Esophagus muscularis mucosa (tissue), 4 donors: ENCODE measurements around the gene WAC. TPM values are rescaled to one million over a fixed set of nuclear protein-coding genes. Genes with fewer than 3 reads are reported as not detected.

Experiments used
- DNase-seq: peaks from one replicate; pipeline ENCODE4 v3.0.0-alpha.2; 2017; ENCODE audit errors: extremely low spot score
- H3K27ac ChIP-seq, 4 donors: fragments of 200-600 bp; sonication (generic); replicated peaks in 1 of 4; 1 replicate in 3 of 4; 2 replicates in 1 of 4; pipeline ENCODE4 v1.5.1; 2016 to 2019; ENCODE audit warnings: mild to moderate bottlenecking in 1 of 4
- H3K27me3 ChIP-seq, 4 donors: fragments of 200-600 bp; sonication (generic); one replicate each; pipeline versions ENCODE4 v1.5.1 to v1.6.0; 2016 to 2019
- H3K36me3 ChIP-seq, 4 donors: fragments of 200-600 bp; sonication (generic); one replicate each; pipeline ENCODE4 v1.5.1; 2016 to 2019
- H3K4me1 ChIP-seq, 4 donors: fragments of 200-600 bp; sonication (generic); one replicate each; pipeline ENCODE4 v1.5.1; 2016 to 2019
- H3K4me3 ChIP-seq, 4 donors: fragments of 200-600 bp; sonication (generic); 1 replicate in 2 of 4; 2 replicates in 2 of 4; pipeline ENCODE4 v1.5.1; 2016 to 2019; ENCODE audit warnings: mild to moderate bottlenecking in 4 of 4, moderate library complexity in 1 of 4
- H3K9me3 ChIP-seq, 4 donors: fragments of 200-600 bp; sonication (generic); 1 replicate in 3 of 4; 2 replicates in 1 of 4; pipeline ENCODE4 v1.5.1; 2016 to 2019
- CTCF ChIP-seq, 3 experiments: fragments of 200-600 bp in 2 of 3; fragments of 450-650 bp in 1 of 3; sonication (generic) in 2 of 3; IDR thresholded peaks; one replicate each; pipeline ENCODE4 v1.5.1; 2017 to 2019; ENCODE audit warnings: antibody characterized with exemption in 3 of 3, mild to moderate bottlenecking in 2 of 3, moderate library complexity in 1 of 3
- EP300 ChIP-seq: sonication (generic); formaldehyde crosslinking; IDR thresholded peaks from one replicate; pipeline ENCODE4 v1.6.1; 2017; ENCODE audit warnings: antibody characterized with exemption
- POLR2A ChIP-seq: fragments of 450-650 bp; IDR thresholded peaks from one replicate; pipeline ENCODE4 v1.6.1; 2017; ENCODE audit warnings: antibody characterized with exemption, moderate library complexity, mild to moderate bottlenecking, low read depth
- POLR2AphosphoS5 ChIP-seq, 2 donors: sonication (generic); formaldehyde crosslinking; IDR thresholded peaks; one replicate each; pipeline ENCODE4 v1.6.1; 2017; ENCODE audit warnings: antibody characterized with exemption in 2 of 2
- WGBS: methylation state at CpG from one replicate; pipeline ENCODE4 v1.1.5; 2018; 5-methylcytosine and 5-hydroxymethylcytosine counted together
- intact Hi-C: fragments of 100-400 bp; cut with DNase I; formaldehyde crosslinking; loops from one replicate; pipeline ENCODE4 v1.15.1; 2023
- total RNA-seq, 4 donors: library from RNA; depleted of rRNA; stranded (reverse); fragments of >200 nt; gene quantifications; one replicate each; pipeline versions ENCODE4 v1.1.0 to v1.2.1, GENCODE V29; 2016

The WAC gene
- total RNA-seq, 4 donors from 2014 or later, result 115 to 157 (median 135) TPM

DNA sequence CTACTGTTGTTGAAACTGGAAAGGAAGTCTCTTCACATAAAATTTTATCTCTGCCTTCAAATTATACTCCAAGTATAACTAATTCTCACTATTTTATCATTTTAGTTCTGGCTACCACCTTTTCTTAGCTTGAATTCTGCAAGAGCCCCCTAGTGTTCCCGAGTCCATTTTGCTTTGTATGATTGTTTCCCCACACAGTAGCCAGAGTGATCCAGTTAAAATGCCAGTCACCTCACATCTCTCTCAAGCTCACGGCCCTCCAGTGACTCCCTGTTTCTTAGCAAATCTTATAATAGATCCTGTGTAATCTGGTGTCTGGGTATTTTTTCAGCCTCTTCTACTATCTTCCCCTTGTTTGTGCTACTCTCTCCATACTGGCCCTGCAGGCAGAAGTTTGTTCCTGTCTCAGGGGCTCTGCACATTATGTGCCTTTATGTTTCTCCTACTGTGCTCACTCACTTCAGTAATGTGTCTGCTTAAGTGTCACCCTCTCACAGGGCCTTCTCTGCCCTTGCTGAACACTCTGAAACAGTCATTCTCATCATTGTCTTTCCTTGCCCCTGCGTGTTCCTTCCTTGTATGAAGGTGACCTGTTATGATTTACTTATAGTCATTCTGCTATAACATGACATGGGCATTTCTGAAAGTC, 8.9 kb downstream of the WAC start:
- H3K36me3 ChIP-seq, result peaks cover 31 to 73% (median 55%) of the 10 kb centered on the region in 4 donors
- no peak for DNase-seq
- TF ChIP-seq POLR2AphosphoS5 (IDR thresholded peaks at IDR 0.05), result no peak
- TF ChIP-seq POLR2A, result no peak
- no peak for TF ChIP-seq EP300
- TF ChIP-seq CTCF (IDR thresholded peaks at IDR 0.05), result no peak
- peaks cover 27 to 71% (median 58%) of the 10 kb centered on the region in 4 donors for H3K4me1 ChIP-seq
- no peak overlapping the region for H3K4me3 ChIP-seq
- 62% methylated on average over 3 of the region's 3 CpGs for WGBS
- H3K27me3 ChIP-seq, result no peaks in the 10 kb centered on the region
- H3K27ac ChIP-seq, result no peak overlapping the region
- no peaks in the 10 kb centered on the region for H3K9me3 ChIP-seq
- intact Hi-C loops, result no loop called here

DNA sequence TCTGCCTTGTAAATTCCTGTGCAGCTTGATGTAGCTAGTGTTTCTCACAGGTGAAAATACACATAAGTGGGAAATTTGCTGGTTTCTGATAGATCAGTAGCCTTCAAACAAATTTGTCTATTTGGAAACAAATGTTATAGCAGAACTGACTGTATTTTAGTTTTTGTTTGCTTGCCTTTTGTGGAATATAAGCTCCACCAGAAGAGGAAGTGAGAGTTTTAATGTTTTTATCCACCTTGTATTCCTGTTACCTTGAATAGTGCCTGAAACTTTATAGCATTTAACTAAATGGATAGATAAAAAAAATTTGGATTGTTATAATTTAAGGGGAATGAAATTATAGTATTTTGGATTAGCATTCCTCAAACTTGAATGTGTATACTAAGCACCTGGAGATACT, 9.8 kb downstream of the WAC start:
- Histone ChIP-seq H3K36me3 (peaks cover 23 to 71% (median 46%) of the 10 kb centered on the region in 4 donors), H3K27me3 (no peaks in the 10 kb centered on the region), H3K4me3 (no peak overlapping the region), H3K27ac (no peak overlapping the region), H3K4me1 (peaks cover 22 to 63% (median 53%) of the 10 kb centered on the region in 4 donors), H3K9me3 (no peaks in the 10 kb centered on the region)
- DNase-seq, result no peak
- no peak for TF ChIP-seq CTCF (IDR thresholded peaks at IDR 0.05)
- no peak for TF ChIP-seq POLR2AphosphoS5 (IDR thresholded peaks at IDR 0.05)
- TF ChIP-seq POLR2A, result no peak
- TF ChIP-seq EP300, result no peak
- intact Hi-C loops, result no loop called here

- Histone ChIP-seq H3K27ac (no peak overlapping the region), H3K27me3 (no peaks in the 10 kb centered on the region), H3K36me3 (peaks cover 13 to 71% (median 38%) of the 10 kb centered on the region in 4 donors), H3K4me3 (no peak overlapping the region), H3K4me1 (peaks cover 22 to 75% (median 59%) of the 10 kb centered on the region in 4 donors), H3K9me3 (no peaks in the 10 kb centered on the region)
- 98% methylated on average over 5 of the region's 5 CpGs for WGBS
- no peak for TF ChIP-seq EP300
- no peak for TF ChIP-seq POLR2AphosphoS5 (IDR thresholded peaks at IDR 0.05)
- TF ChIP-seq CTCF (IDR thresholded peaks at IDR 0.05), result no peak
- TF ChIP-seq POLR2A, result no peak
- no peak for DNase-seq
- intact Hi-C loops, result no loop called here
Measured at GRCh38 chr10:28544058-28544457, 11.1 kb downstream of the WAC start.

DNA sequence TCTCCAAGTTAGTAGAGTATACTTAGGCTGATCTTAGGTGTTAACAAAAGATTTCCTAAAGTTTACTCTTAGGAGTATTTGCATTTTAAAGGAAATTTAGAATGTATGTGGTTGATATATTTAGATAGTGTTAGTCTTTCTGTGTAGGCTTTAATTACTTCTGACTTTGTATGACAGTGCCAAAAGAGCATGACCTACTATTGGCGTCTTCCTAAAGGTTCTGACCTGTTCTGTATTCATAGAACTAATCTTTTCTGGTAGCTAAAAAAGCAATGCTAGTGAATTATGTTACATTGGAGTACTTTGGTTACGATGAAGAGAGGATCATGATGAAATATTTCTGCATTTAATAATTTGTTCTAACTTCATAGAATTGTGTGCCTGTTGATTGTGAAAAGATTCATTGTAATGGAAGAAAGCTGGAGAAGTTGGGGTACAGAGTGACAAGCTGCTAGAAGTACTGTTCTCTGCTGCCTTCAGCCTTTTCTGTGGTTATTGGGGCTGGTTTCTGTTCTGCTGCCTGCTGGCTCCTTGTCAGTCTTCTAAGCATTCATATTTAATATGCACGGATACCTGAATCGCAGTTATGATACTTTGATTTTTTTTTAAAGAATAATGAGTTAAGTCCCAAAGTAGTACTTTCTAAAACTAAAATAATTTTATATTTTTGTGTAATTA, 13.2 kb downstream of the WAC start:
- no peak for DNase-seq
- Histone ChIP-seq H3K27ac (no peak overlapping the region), H3K36me3 (peaks cover 0 to 70% (median 24%) of the 10 kb centered on the region in 4 donors), H3K9me3 (no peaks in the 10 kb centered on the region), H3K27me3 (no peaks in the 10 kb centered on the region), H3K4me3 (no peak overlapping the region), H3K4me1 (peaks cover 24 to 76% (median 59%) of the 10 kb centered on the region in 4 donors)
- intact Hi-C loops, result loop anchor here (5.0 kb wide), 1 partner anchor 36 kb away; no protein-coding TSS in a partner anchor
- TF ChIP-seq POLR2AphosphoS5 (IDR thresholded peaks at IDR 0.05), result no peak
- 59% methylated on average over 4 of the region's 4 CpGs for WGBS

GRCh38 chr10:28548781-28549498, 16.0 kb downstream of the WAC start:
- Histone ChIP-seq H3K4me1 (peaks cover 31 to 79% (median 69%) of the 10 kb centered on the region in 4 donors), H3K36me3 (peaks cover 0 to 45% (median 16%) of the 10 kb centered on the region in 4 donors), H3K27ac (no peak overlapping the region), H3K4me3 (no peak overlapping the region), H3K27me3 (no peaks in the 10 kb centered on the region), H3K9me3 (no peaks in the 10 kb centered on the region)
- DNase-seq, result no peak
- intact Hi-C loops, result loop anchor here (5.0 kb wide), 1 partner anchor 33 kb away; no protein-coding TSS in a partner anchor
- 82% methylated on average over 2 of the region's 2 CpGs for WGBS
- TF ChIP-seq EP300 (no peak), POLR2AphosphoS5 (IDR thresholded peaks at IDR 0.05) (no peak), POLR2A (no peak)
